HG02642 (cell line): ENCODE data around the gene C2orf92.

ENCODE experiments used
- ATAC-seq: cut with Tn5 transposase; IDR thresholded peaks from one replicate; pipeline ENCODE4 v1.9.1; 2021; ENCODE audit warnings: mild to moderate bottlenecking; ENCODE audit not compliant: unreplicated experiment, poor library complexity

C2orf92 gene

GRCh38 chr2:97726261-97727064 is 57.0 kb downstream of the C2orf92 start:
- ATAC-seq, result no peak

- no peak for ATAC-seq
These were observed 57.8 kb downstream of the C2orf92 start for GRCh38 chr2:97727296-97727695.

GRCh38 chr2:97728091-97728731 is 58.7 kb downstream of the C2orf92 start:
- no peak for ATAC-seq

- no peak for ATAC-seq
These were observed 60.7 kb downstream of the C2orf92 start for GRCh38 chr2:97730245-97730644.

GRCh38 chr2:97731274-97732020 is 61.9 kb downstream of the C2orf92 start:
- no peak for ATAC-seq

- ATAC-seq, result no peak
These were observed 63.2 kb downstream of the C2orf92 start for GRCh38 chr2:97732436-97733340.

- no peak for ATAC-seq
These were observed 64.0 kb downstream of the C2orf92 start for GRCh38 chr2:97733341-97734035.

- no peak for ATAC-seq
These were observed 64.8 kb downstream of the C2orf92 start for GRCh38 chr2:97734061-97735051.

GRCh38 chr2:97735161-97735561 is 65.6 kb downstream of the C2orf92 start:
- no peak for ATAC-seq

- ATAC-seq, result no peak
These were observed 66.7 kb downstream of the C2orf92 start for GRCh38 chr2:97736185-97736584.

- ATAC-seq, result no peak
These were observed 67.3 kb downstream of the C2orf92 start for GRCh38 chr2:97736608-97737330.

- ATAC-seq, result no peak
These were observed 68.1 kb downstream of the C2orf92 start for GRCh38 chr2:97737421-97738178.

- ATAC-seq, result no peak
These were observed 68.9 kb downstream of the C2orf92 start for GRCh38 chr2:97738179-97739019.

GRCh38 chr2:97739020-97739892 is 69.7 kb downstream of the C2orf92 start:
- ATAC-seq, result no peak

- no peak for ATAC-seq
These were observed 70.4 kb downstream of the C2orf92 start for GRCh38 chr2:97739893-97740245.
